Fibroblast of skin of abdomen (primary cell): ENCODE data around the gene TUBGCP6.

Experiments used
- DNase-seq: peaks from one replicate; pipeline ENCODE4 v3.0.0-alpha.2; 2013

TUBGCP6 gene

GRCh38 chr22:50262460-50262911 is 17.7 kb upstream of the TUBGCP6 start:
- no peak for DNase-seq

- peak; percentile 48 for DNase-seq
These were observed 17.0 kb upstream of the TUBGCP6 start, which contains the start of gene MAPK12 for GRCh38 chr22:50261615-50262459. TSS of gene MAPK12 (minus strand) at chr22:50261683. CDS start at chr22:50261509, 174 bp downstream.

GRCh38 chr22:50260801-50261614 is 16.2 kb upstream of the TUBGCP6 start:
- DNase-seq, result peak; percentile 61

GRCh38 chr22:50260434-50260800 is 15.6 kb upstream of the TUBGCP6 start:
- DNase-seq, result no peak

- DNase-seq, result no peak
These were observed 14.5 kb upstream of the TUBGCP6 start for GRCh38 chr22:50259302-50259701.

- no peak for DNase-seq
These were observed 13.8 kb upstream of the TUBGCP6 start for GRCh38 chr22:50258361-50259292.

GRCh38 chr22:50257451-50258360 is 12.9 kb upstream of the TUBGCP6 start:
- no peak for DNase-seq

- DNase-seq, result no peak
These were observed 12.2 kb upstream of the TUBGCP6 start for GRCh38 chr22:50257041-50257440.

GRCh38 chr22:50256258-50256862 is 11.5 kb upstream of the TUBGCP6 start:
- DNase-seq, result no peak

- no peak for DNase-seq
These were observed 10.8 kb upstream of the TUBGCP6 start for GRCh38 chr22:50255607-50256006.

GRCh38 chr22:50255099-50255498 is 10.3 kb upstream of the TUBGCP6 start:
- DNase-seq, result no peak

- no peak for DNase-seq
These were observed 9.1 kb upstream of the TUBGCP6 start for GRCh38 chr22:50253941-50254340.

- DNase-seq, result no peak
These were observed 8.5 kb upstream of the TUBGCP6 start for GRCh38 chr22:50253046-50253915.

- peak; percentile 54 for DNase-seq
These were observed 7.5 kb upstream of the TUBGCP6 start for GRCh38 chr22:50252082-50253045.

GRCh38 chr22:50251477-50252081 is 6.8 kb upstream of the TUBGCP6 start:
- DNase-seq, result no peak

- peak; percentile 80 for DNase-seq
These were observed 6.0 kb upstream of the TUBGCP6 start, which contains the start of gene HDAC10 for GRCh38 chr22:50250555-50251476. TSS of gene HDAC10 (minus strand) at chr22:50251265. CDS start at chr22:50251032, 233 bp downstream.

- DNase-seq, result no peak
These were observed 5.4 kb upstream of the TUBGCP6 start for GRCh38 chr22:50250249-50250554.
